NCI-H1105 treated with DMSO at 0.1 percent for 48 hours (cell line): ENCODE measurements around the gene PRR36.

Experiments
- DNase-seq: peaks from one replicate; lab custom pipeline; 2025; lab: John Stamatoyannopoulos, UW

The PRR36 gene

DNA sequence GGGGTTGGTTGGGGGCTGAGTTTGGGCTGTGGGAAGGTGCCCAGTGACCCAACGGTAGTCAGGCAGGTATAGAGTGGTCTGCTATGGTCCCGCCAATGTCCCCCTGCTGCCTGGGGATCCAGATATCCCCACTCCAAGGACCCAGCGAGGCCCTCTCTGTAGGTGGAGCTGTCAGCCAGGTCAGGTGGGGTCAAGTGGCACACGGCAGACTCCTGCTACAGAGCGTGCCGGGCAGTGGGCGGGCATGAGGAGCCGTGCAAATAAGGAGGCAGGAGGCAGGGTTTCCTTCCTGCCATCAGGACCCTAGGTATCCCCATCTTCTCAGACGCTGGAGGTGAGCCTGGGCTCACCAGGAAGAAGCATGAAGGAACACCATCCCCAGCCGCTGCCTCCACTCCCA is 29.2 kb downstream of the PRR36 start:
- no peak for DNase-seq

- DNase-seq, result no peak
Observed at GRCh38 chr19:7844405-7844804, 29.8 kb downstream of the PRR36 start.

GRCh38 chr19:7843521-7843920 is 30.7 kb downstream of the PRR36 start:
- DNase-seq, result no peak

DNA sequence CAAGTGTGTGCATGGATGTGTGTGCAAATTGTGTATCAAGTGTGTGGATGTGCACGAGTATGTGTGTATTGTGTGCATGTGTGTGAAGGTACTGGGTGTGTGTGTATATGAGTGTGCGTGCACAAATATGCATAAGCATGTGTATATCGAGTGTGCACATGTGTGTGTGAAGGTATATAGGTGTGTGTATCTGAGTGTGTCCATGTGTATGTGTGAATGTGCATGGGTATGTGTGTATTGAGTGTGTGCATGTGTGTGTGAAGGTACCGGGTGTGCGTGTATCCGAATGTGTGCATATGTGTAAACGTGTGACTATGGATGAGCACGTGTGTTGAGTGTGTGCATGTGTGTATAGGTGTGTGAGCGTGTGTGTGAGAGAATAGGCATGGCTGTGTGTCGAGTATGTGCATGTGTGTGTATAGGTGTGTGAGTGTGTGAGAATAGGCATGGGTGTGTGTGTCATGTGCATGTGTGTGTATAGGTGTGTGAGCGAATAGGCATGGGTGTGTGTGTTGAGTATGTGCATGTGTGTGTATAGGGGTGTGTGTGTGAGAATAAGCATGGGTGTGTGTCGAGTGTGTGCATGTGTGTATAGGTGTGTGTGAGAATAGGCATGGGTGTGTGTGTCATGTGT is 31.4 kb downstream of the PRR36 start:
- DNase-seq, result no peak

DNA sequence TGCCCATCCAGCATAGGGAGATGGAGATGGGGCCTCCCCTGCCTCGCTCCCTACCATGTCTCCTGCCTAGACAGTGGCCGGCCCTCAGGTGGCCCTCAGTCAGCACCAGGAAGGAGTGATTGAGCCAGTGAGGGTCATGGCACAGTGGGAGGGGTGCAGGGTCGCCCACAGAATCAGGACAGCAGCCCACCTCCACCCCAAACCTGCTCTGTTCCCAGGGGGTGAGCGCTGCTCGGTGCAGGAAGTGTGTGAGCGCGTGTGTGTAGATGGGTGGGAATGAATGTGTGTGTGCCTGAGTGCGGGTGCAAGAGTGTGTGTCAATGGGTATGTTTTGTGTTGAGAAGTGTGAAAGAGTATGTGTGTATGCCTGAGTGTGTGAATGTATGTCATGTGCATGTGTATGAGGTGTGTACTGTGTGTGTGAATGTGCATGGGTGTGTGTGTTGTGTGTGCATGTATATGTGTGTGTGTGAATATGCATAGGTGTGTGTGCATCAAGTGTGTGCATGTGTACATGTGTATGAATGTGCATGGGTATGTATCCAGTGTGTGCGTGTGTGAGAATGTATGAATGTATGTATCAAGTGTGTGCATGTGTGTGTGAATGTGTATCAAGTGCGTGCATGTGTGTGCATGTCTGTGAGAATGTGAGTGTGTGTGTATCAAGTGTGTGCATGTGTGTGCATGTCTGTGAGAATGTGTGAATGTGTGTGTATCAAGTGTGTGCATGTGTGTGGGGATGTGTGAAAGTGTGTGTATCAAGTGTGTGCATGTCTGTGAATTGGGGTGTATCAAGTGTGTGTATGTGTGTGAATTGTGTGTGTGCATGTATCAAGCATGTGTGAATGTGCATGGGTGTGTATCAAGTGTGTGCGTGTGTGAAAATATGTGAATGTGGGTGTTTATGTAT is 32.2 kb downstream of the PRR36 start:
- DNase-seq, result no peak

GRCh38 chr19:7840629-7841028 is 33.6 kb downstream of the PRR36 start:
- no peak for DNase-seq

GRCh38 chr19:7839476-7839875 is 34.7 kb downstream of the PRR36 start:
- no peak for DNase-seq

GRCh38 chr19:7833225-7834099 is 40.7 kb downstream of the PRR36 start:
- DNase-seq, result no peak

DNA sequence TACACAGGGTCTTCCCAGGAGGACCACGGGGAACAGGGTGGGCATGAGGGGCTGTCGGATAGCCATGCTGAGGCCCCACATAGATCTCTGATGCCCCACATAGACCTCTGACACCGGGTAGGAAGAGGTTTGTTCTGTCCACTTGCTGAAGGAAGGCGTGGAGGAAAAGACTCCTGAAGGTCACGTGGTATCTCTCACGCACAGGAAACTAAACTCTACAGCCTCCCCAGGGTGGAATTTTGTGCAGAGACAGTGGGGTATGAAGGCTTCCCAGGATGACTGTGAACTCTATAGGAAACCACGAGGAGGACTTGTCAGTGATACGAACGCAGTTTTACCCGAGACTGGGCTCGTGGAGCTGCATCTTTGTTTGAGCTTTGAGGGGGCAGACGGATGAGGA is 41.4 kb downstream of the PRR36 start:
- no peak for DNase-seq

DNA sequence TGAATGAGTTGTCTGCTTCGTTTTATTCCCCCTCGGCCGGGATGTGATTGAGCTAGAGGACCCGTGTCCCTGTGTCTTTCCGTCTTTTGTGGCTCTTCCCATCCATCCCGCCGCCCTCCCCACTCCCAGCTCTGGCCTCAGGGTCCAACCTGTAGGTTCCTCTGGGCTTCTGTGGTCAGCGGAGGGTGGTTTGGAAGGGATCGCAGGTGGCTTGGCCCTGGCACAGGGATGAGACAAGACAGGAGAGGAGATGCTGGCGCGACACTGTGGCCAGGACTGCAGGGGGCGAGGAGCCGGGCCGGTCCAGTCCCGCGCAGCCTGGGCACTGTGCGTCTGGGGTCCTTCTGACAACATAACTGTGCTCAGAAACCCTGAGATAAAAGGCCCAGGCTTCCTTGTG is 42.2 kb downstream of the PRR36 start:
- DNase-seq, result no peak

GRCh38 chr19:7831452-7831851 is 42.7 kb downstream of the PRR36 start:
- DNase-seq, result no peak

GRCh38 chr19:7830823-7831222 is 43.4 kb downstream of the PRR36 start:
- DNase-seq, result no peak

GRCh38 chr19:7830272-7830771 is 43.9 kb downstream of the PRR36 start:
- no peak for DNase-seq

- peak; percentile 100 for DNase-seq
Observed at GRCh38 chr19:7829561-7830271, 44.5 kb downstream of the PRR36 start, which contains the start of gene EVI5L. EVI5L (plus strand) TSS chr19:7830218; CDS start chr19:7846543, 16,325 bp downstream.

DNA sequence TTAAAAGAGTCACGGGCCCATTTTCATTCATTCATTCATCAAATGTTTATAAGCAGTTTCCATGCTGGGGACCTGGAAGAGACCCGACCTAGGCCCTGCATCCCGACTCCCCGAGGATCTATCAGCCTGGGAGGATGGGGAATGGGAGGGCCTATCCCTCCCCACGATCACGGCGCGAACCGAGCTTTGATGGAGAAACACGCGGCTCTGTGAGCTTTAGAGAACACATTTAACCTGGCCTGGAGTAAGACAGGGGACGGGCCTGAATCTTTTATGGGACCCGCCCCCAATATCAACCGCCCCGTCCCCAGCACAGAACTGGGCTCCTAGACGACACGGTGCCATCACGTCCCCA is 45.0 kb downstream of the PRR36 start:
- DNase-seq, result no peak

GRCh38 chr19:7823686-7824301 is 50.4 kb downstream of the PRR36 start:
- DNase-seq, result no peak

DNA sequence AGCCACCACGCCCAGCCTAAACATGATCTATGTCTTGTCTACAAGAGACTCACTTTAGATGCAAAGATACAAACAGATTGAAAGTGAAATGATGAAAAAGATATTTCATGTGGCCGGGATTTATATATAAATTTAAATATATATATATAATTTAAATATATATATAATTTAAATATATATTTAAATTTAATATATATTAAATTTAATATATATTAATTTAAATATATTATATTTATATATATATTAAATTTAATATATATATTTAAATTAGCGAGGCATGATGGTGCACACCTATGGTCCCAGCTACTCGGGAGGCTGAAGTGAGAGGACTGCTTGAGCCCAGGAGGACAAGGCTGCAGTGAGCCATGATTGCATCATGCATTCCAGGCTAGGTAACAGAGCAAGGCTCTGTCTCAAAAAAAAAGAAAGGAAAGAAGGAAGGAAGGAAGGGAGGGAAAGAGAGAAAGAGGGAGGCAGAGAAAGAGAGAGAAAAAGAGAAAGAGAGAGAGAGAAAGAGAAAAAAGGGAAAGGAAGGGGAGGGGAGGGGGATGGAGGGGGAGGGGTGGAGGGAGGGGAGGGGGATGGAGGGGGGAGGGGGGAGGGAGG is 51.2 kb downstream of the PRR36 start:
- DNase-seq, result no peak

- no peak for DNase-seq
Observed at GRCh38 chr19:7820588-7820987, 53.6 kb downstream of the PRR36 start.

GRCh38 chr19:7819337-7819736 is 54.9 kb downstream of the PRR36 start:
- DNase-seq, result no peak

DNA sequence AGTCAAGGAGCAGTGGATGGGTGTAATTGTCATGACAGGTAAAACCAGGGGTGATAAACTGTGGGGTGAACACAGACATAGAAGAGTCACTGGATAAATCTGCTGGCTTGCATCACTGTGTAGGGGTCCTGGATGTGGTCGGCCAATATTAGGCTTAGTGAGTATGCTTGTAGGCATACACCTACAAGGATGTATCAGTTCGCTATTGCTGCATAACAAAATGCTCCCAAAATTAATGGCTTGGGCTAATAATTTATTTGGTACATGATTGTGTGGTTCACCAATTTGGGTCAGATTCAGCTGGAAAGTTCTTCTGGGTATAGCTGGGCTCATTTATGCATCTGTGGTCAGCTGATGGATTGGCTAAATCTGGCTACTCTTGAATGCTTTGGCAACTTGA is 55.4 kb downstream of the PRR36 start:
- no peak for DNase-seq
